Loucy (cell line): ENCODE results near the gene KLHL30.

Experiments used
- EZH2phosphoT487 ChIP-seq: fragments of 200-600 bp; IDR thresholded peaks from 2 replicates; pipeline ENCODE4 v1.6.1; 2018; ENCODE audit warnings: antibody characterized with exemption, mild to moderate bottlenecking, moderate library complexity, borderline replicate concordance
- TF ChIP-seq, protein P1 (sequence below): fragments of 200-600 bp; sonication (generic); conservative IDR thresholded peaks from 2 replicates; pipeline ENCODE4 v1.5.1; 2014; ENCODE audit warnings: mild to moderate bottlenecking, antibody characterized with exemption, low read length

DNA sequence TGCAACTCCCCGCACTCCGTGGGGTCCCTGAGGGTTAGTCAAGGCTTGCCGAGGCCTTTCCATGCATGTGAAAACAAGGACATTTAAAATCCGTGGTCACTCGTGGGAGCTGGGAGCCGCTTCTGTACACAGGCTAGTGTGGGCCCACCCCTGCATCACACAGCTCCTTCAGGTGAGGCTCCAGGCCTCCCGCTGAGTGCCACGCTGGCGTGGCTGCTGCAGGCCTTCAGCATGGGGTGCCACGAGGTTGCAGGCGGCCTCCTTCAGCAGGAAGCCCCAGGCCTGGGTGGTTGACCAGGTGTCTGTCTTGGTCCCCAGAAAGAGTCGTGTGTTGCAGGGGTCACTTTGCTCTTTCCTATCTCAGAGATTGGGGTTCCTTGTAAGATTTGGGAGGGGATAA is 6.6 kb downstream of the KLHL30 start:
- TF ChIP-seq EZH2phosphoT487: no peak
- TF ChIP-seq, protein P1, sequence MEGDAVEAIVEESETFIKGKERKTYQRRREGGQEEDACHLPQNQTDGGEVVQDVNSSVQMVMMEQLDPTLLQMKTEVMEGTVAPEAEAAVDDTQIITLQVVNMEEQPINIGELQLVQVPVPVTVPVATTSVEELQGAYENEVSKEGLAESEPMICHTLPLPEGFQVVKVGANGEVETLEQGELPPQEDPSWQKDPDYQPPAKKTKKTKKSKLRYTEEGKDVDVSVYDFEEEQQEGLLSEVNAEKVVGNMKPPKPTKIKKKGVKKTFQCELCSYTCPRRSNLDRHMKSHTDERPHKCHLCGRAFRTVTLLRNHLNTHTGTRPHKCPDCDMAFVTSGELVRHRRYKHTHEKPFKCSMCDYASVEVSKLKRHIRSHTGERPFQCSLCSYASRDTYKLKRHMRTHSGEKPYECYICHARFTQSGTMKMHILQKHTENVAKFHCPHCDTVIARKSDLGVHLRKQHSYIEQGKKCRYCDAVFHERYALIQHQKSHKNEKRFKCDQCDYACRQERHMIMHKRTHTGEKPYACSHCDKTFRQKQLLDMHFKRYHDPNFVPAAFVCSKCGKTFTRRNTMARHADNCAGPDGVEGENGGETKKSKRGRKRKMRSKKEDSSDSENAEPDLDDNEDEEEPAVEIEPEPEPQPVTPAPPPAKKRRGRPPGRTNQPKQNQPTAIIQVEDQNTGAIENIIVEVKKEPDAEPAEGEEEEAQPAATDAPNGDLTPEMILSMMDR: no peak
